HG03432 (cell line): ENCODE measurements around the gene CACNA1C.
A peak's percentile ranks its signal among the peaks of the same experiment; 100 is the strongest.
"Not testable (repeated sequence)": the region's sequence is repeated elsewhere in the genome, so short reads cannot be mapped to it uniquely, and the experiment has no call there.

ENCODE experiments used
- ATAC-seq: cut with Tn5 transposase; IDR thresholded peaks from one replicate; pipeline ENCODE4 v1.9.1; 2021; ENCODE audit warnings: mild to moderate bottlenecking, moderate library complexity; ENCODE audit not compliant: unreplicated experiment

CACNA1C gene

DNA sequence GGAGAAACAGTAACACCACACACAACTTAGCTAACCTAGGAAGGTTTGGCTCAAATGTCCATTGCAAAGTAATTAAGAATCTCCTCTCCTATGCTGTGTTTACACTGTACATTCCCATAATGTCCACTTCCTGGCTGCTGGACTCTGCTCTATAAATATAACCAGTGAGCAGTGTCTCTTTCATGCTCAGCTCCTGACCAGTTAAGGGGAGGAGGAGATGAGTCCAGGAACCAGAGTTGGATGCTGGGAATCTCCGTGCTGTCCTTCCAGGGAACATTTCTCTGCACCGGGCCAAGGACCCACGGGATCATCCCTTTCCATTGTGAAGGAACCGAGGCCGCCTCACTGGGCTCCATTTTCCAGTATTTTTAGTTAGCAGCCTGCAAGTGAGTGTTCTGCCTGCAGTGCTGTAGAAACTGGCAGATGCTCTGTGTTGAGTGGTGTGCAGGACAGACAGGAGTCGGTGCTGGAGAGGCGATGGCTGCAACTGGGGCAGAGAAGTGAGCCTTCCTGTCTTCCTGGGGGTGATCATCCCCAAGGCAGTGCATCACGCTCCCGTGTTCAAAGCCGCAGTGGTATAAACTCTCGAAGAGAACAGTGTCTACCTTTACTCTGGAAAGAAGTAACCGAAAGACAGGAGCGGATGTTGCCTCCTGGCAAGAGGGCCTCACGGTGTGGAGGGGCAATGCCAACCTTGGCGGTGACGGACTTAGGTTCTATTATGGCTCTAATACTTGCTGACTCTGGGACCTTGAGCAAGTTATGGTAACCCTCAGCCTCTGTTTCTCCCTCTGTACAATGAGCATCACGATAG, 195.5 kb downstream of the CACNA1C start:
- no peak for ATAC-seq

DNA sequence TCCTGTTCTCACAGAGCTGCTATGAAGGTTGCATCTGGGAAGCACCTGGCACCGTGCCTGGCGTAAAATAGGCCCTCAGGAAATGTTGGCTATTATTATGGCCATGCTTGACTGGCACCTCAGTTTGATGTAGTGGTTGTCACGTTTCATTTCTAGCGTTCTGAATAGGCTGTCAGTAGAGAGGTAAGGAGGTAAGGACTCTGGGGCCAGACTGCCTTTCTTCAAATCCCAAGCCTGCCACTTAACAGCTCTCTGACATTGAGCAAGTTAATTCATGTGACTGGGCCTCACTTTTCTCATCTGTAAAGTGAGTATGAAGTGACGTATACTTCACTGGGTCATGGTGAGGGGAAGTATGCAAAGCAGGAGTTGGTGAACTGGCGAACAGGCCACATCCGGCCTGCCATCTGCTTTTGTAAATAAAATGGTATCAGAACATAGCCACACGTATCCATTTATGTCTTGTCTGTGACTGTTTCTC, 196.2 kb downstream of the CACNA1C start:
- ATAC-seq, result peak; percentile 90

DNA sequence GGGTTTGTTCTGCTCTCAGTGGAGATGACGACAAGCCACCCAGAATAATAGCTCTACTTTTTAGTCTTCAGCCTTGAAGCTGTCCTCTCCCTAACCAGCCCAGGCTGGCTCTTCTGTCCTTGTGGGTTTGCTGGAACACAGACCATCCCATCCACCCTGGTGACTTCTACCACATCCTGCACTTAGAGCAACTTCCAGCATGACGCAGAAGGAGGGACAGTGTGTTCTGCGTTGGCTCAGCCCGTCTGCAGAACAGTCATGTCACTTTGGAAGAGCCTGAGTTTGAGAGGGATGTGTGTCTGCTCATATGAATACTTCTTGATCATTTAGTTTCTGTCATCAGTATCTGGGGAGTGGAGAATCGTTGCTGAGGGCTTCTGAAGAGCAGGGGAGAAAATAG, 198.0 kb downstream of the CACNA1C start:
- no peak for ATAC-seq

GRCh38 chr12:2251526-2252209, 198.9 kb downstream of the CACNA1C start:
- ATAC-seq, result no peak

DNA sequence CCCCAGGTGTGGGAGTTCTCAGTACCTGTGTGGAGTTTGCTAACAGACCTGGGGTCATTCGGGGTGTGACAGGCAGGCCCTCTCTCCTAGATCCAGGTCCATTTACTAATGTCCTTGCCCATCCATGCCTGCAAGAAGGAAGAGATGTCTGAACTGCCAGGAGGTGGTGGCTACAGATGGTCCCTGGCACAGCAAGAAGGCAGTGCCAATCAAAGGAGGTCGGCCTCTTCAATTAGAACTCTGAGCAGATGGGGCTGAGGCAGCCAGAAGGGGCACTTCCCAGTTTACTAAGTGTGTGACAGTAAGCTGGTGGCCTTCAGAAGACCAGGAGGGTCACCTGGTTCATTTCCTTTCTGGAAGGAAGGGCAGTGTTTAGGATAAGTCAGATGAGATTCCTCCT, 202.5 kb downstream of the CACNA1C start:
- ATAC-seq, result no peak

DNA sequence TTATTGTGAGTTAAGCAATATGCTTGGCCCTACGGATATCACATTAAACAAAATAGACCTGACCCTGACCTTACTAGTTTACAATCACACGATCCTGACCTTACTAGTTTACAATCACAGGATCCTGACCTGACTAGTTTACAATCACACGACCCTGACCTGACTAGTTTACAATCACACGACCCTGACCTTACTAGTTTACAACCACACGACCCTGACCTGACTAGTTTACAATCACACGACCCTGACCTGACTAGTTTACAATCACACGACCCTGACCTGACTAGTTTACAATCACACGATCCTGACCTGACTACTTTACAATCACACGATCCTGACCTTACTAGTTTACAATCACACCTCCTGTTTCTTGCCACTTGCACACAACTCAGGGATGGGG, 202.9 kb downstream of the CACNA1C start:
- ATAC-seq, result not testable (repeated sequence)

- ATAC-seq, result no peak
Measured at GRCh38 chr12:2256453-2256852, 203.7 kb downstream of the CACNA1C start.

- no peak for ATAC-seq
Measured at GRCh38 chr12:2256915-2257314, 204.1 kb downstream of the CACNA1C start.

DNA sequence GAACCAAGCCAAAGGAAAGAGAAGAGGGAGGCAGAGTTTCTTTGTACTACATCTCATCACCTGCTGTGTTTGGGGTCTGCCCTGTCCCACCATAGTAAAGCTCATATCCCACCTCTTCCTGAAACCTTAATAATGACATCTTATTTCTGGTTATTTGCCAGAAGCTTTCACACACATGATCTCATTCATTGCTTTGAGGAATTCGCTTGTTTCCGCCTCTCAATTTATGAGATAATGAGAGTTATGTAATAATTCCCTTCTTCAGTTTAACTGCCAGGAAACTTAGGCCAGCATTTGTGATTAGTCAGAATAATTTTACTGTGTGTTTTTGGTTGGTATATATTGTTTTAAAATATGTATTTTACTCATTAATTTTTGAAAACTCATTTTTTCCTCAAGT, 205.2 kb downstream of the CACNA1C start:
- ATAC-seq, result no peak

GRCh38 chr12:2259369-2259768, 206.6 kb downstream of the CACNA1C start:
- no peak for ATAC-seq

DNA sequence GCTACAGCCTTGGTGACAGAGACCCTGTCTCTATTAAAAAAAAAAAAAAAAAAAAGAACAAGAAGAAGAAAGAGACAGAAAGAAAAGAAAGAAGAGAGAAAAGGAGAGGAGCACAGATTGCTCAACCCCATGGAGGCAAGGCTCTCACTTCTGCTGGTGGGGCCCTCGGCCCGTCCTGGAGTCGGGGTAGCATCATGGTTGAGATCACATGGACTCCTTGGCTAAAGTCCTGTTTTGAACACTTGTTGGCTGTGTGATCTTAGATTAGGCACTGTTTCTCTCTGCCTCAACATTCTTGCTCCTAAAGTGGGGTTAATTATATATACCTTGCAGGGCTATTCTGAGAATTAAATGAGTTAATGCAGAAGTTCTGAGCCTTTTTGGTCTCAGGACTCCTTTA, 207.7 kb downstream of the CACNA1C start:
- no peak for ATAC-seq

GRCh38 chr12:2261708-2262107, 208.9 kb downstream of the CACNA1C start:
- ATAC-seq, result no peak

DNA sequence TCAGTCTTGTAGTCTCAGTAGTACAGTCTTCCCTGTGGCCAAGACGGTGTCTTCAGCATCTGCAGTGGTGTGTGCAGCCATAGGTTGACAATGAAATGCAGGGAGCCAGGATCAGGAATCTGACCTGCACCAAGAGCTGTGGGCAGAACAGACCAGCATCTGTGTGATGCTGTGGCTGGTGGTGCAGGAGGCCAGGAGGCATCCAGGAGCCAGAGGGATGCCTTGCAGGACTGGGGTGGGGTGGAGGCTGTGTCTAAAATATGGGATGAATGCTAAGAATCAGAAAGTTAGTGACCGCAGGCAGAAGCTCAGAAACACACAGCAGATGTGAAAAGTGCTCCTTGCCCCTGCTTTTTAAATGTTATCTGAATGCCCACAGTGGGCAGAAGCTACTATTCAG, 209.7 kb downstream of the CACNA1C start:
- no peak for ATAC-seq

DNA sequence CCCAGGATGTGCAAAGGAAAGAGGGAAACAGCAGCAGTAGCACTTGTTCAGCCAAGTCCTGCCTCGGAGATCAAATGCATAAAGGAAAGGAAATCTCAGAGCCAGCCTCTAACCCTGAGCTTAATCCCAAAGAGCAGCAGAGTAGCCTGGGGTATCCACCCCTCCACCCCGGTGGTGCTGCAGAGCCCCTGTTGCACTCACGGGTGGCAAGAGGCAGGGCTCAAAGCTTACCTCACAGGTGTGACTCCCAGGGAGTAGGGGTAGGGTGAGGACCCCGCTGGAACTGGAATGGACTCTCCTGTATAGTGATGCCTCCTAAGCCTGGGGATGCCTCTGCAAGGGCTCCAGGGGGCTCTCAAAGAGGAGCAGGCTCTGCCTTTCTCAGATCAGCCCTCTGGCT, 211.1 kb downstream of the CACNA1C start:
- ATAC-seq, result no peak

- ATAC-seq, result no peak
Measured at GRCh38 chr12:2264651-2265232, 212.0 kb downstream of the CACNA1C start.

GRCh38 chr12:2265461-2266167, 212.8 kb downstream of the CACNA1C start:
- ATAC-seq, result no peak

DNA sequence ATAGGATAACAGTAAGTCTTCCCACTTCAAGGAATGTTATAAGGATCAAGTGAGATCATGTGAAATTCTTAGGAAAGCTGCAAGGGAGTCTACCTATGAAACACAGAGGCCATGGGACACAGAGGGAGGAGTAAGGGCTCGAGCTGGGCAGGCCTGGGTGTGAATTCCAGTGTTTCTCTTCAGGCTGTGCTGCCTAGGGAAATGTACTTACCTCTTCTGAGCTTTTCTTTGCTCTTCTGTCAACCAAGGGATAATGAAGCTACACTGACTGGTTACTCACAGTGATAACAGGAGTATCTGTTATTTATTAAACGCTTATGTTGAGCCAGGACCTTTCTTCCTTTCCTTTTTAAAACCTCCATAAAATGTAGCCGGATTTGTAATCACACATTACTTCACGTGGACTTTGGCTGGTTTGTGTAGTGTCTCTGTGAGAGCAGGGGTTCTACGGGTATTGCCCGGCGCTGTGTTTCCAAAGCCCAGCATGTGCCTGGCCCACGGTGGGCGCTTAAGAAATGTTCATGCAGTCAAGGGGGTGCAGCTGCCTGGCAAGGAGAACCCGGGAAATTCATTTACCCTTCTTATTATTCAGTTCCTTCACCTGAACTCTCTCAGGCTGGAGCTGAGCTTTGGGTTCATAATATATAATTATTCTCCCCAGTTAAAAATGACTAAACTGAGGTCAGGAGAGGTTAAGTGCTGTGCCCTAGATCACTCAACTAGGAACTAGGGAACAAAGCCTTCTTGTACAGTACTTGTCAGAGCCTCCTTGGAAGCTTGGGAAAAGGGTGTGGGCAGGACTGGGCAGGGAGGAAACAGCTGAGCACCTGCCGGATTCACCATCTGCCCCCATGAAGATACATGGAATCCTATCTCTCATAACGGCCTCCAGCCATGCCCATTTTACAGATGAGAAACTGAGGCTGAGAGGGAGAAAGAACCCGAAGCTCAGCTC, 214.2 kb downstream of the CACNA1C start:
- no peak for ATAC-seq

- no peak for ATAC-seq
Measured at GRCh38 chr12:2267703-2268470, 215.1 kb downstream of the CACNA1C start.

DNA sequence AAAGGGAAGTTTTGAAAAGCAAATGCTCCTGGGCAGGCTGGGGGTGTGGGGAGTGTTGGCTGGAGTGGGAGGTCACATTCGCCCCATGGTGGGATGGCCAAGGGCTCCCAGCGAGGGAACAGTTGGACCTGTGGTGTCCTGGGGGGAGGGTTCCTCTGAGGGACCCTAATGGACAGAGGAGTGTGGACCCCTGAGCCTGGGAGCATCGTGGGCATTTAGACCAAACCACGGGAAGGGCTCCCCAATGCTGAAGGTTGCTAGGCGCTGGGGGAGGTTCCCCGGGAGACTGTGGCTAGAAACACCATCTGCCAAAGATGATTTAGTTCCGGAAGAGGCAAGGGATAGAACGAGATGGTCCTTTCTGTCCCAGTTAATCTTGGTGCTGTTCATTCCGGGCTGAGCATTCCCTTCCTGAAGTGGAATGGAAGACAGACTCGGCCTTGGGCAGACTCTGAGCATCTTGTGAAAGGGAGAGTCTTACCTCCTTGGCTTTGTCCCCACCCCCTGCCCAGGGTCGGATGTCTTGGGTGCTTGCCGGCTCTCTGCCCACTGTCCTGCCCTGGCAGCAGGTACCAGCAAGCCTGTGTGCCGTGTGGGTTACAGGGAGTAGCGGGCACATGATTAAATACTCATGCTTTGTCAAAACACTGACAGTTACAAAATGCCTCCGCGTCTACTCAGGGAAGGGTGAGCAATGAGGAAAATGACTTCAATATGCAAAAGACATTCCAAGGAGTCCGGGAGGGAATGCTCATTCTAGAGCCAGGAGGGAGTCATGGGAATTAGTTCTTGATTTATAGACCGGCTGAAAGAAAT, 215.9 kb downstream of the CACNA1C start:
- ATAC-seq, result no peak
